ENCODE measurements around the gene SWT1. TPM values are rescaled to one million over a fixed set of nuclear protein-coding genes. Genes with fewer than 3 reads are reported as not detected.
"Not testable (repeated sequence)": the region's sequence is repeated elsewhere in the genome, so short reads cannot be mapped to it uniquely, and the experiment has no call there.

SWT1 gene
- total RNA-seq, 4 donors from 2014 or later = 8.2 to 16.0 (median 11.7) TPM

GRCh38 chr1:185224132-185224531 lies 67.2 kb downstream of the SWT1 start:
- TF ChIP-seq CTCF (IDR thresholded peaks at IDR 0.05) (no peak), EP300 (IDR thresholded peaks at IDR 0.05) (no peak), POLR2A (IDR thresholded peaks at IDR 0.05) (no peak)
- Histone ChIP-seq H3K36me3 (peaks cover 0 to 41% (median 0%) of the 10 kb centered on the region in 3 donors), H3K9me3 (peaks cover 0 to 18% (median 6%) of the 10 kb centered on the region in 4 donors), H3K27me3 (no peaks in the 10 kb centered on the region), H3K4me3 (no peak overlapping the region), H3K4me1 (no peaks in the 10 kb centered on the region), H3K27ac (no peak overlapping the region)
- 88 to 100% methylated on average over 1 of the region's 1 CpG for WGBS, 2 donors
- no peak for DNase-seq (ENCODE audit: low spot score in 2 of 2)

- no peak for DNase-seq (ENCODE audit: low spot score in 2 of 2)
- TF ChIP-seq EP300 (IDR thresholded peaks at IDR 0.05) (no peak), POLR2A (IDR thresholded peaks at IDR 0.05) (no peak), CTCF (IDR thresholded peaks at IDR 0.05) (no peak)
- H3K4me1 ChIP-seq = no peaks in the 10 kb centered on the region
- no peaks in the 10 kb centered on the region for H3K27me3 ChIP-seq
- no peak overlapping the region for H3K4me3 ChIP-seq
- no peak overlapping the region for H3K27ac ChIP-seq
- peaks cover 0 to 52% (median 0%) of the 10 kb centered on the region in 3 donors for H3K36me3 ChIP-seq
- H3K9me3 ChIP-seq = peaks cover 0 to 18% (median 6%) of the 10 kb centered on the region in 4 donors
- WGBS, 2 donors = 92 to 94% methylated on average over 4 of the region's 4 CpGs
Measured at GRCh38 chr1:185227161-185227560, 70.2 kb downstream of the SWT1 start.

- peaks cover 0 to 49% (median 0%) of the 10 kb centered on the region in 3 donors for H3K36me3 ChIP-seq
- peaks cover 0 to 8% (median 2%) of the 10 kb centered on the region in 4 donors for H3K9me3 ChIP-seq
- TF ChIP-seq EP300 (IDR thresholded peaks at IDR 0.05) (no peak), CTCF (IDR thresholded peaks at IDR 0.05) (no peak), POLR2A (IDR thresholded peaks at IDR 0.05) (no peak)
- WGBS, 2 donors = 89 to 92% methylated on average over 4 of the region's 4 CpGs
- no peak overlapping the region for H3K4me3 ChIP-seq
- no peak for DNase-seq (ENCODE audit: low spot score in 2 of 2)
- H3K27me3 ChIP-seq = no peaks in the 10 kb centered on the region
- H3K27ac ChIP-seq = no peak overlapping the region
- H3K4me1 ChIP-seq = no peaks in the 10 kb centered on the region
Measured at GRCh38 chr1:185228979-185229378, 72.0 kb downstream of the SWT1 start.

- Histone ChIP-seq H3K4me1 (no peaks in the 10 kb centered on the region), H3K27me3 (no peaks in the 10 kb centered on the region), H3K4me3 (no peak overlapping the region), H3K27ac (no peak overlapping the region), H3K9me3 (no peaks in the 10 kb centered on the region), H3K36me3 (peaks cover 0 to 54% (median 0%) of the 10 kb centered on the region in 3 donors)
- no peak for DNase-seq (ENCODE audit: low spot score in 2 of 2)
- 60 to 71% methylated on average over 2 of the region's 2 CpGs for WGBS, 2 donors
- TF ChIP-seq POLR2A (IDR thresholded peaks at IDR 0.05) (no peak), CTCF (IDR thresholded peaks at IDR 0.05) (no peak), EP300 (IDR thresholded peaks at IDR 0.05) (no peak)
Measured at GRCh38 chr1:185229981-185230380, 73.0 kb downstream of the SWT1 start.

- DNase-seq (ENCODE audit: low spot score in 2 of 2) = no peak
- Histone ChIP-seq H3K4me1 (no peaks in the 10 kb centered on the region), H3K27ac (no peak overlapping the region), H3K27me3 (no peaks in the 10 kb centered on the region), H3K4me3 (no peak overlapping the region), H3K9me3 (peaks cover 0 to 6% (median 0%) of the 10 kb centered on the region in 4 donors), H3K36me3 (peaks cover 0 to 55% (median 0%) of the 10 kb centered on the region in 3 donors)
- TF ChIP-seq POLR2A (IDR thresholded peaks at IDR 0.05) = no peak
- TF ChIP-seq EP300 (IDR thresholded peaks at IDR 0.05) = no peak
- TF ChIP-seq CTCF (IDR thresholded peaks at IDR 0.05) = no peak
Measured at GRCh38 chr1:185232874-185233273, 75.9 kb downstream of the SWT1 start.

- DNase-seq (ENCODE audit: low spot score in 2 of 2); H3K27me3 ChIP-seq; H3K4me3 ChIP-seq; H3K9me3 ChIP-seq; H3K4me1 ChIP-seq; H3K27ac ChIP-seq: not testable (repeated sequence)
- H3K36me3 ChIP-seq = peaks cover 0 to 55% (median 0%) of the 10 kb centered on the region in 3 donors
- 100% methylated on average over 1 of the region's 1 CpG for WGBS, 2 donors
Measured at GRCh38 chr1:185234183-185234582, 77.2 kb downstream of the SWT1 start.

- H3K27me3 ChIP-seq; H3K27ac ChIP-seq; DNase-seq (ENCODE audit: low spot score in 2 of 2); H3K4me3 ChIP-seq; H3K4me1 ChIP-seq; H3K9me3 ChIP-seq: not testable (repeated sequence)
- peaks cover 0 to 38% (median 0%) of the 10 kb centered on the region in 3 donors for H3K36me3 ChIP-seq
- 94 to 98% methylated on average over 2 of the region's 2 CpGs for WGBS, 2 donors
Measured at GRCh38 chr1:185237176-185237575, 80.2 kb downstream of the SWT1 start.

All from tibial nerve (tissue), 4 donors.